Measurements from ENCODE around the gene PLB1.

The PLB1 gene

GRCh38 chr2:28511871-28512606 is 16.2 kb downstream of the PLB1 start:
- DNase-seq (ENCODE audit: insufficient read length, low spot score) (no peak), FAIRE-seq (no peak)
- TF ChIP-seq POLR2A (IDR thresholded peaks at IDR 0.05; ENCODE audit: low read depth, low read length), result no peak
- TF ChIP-seq SPI1 (IDR thresholded peaks at IDR 0.05; ENCODE audit: low read depth, low read length), result no peak
- TF ChIP-seq POLR2AphosphoS5 (IDR thresholded peaks at IDR 0.05; ENCODE audit: low read depth, low read length), result no peak
- TF ChIP-seq PAX5 (IDR thresholded peaks at IDR 0.05; ENCODE audit: insufficient read depth, low read length, severe bottlenecking), result no peak
- no peak for TF ChIP-seq TAF1 (IDR thresholded peaks at IDR 0.05; ENCODE audit: low read depth, low read length)
- no peak for TF ChIP-seq POU2F2 (IDR thresholded peaks at IDR 0.05; ENCODE audit: low read depth, low read length)

DNA sequence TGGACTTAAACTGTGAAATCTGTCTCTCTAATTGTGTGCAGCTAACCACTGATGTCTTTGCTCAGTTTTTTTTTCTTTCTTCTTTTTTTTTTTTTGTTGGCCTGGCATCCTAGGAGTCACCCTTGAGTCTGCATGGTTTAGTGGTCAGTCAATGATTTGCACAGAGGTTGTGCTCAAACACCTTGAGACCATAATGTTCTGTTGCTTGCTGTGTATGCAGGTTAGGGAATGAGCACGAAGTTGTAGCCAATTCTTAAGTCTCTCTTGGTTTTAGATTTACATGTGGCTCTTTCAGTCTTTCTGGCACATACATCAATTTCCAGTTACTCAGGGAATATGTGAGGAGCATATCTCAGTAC is 16.7 kb downstream of the PLB1 start:
- DNase-seq (ENCODE audit: insufficient read length, low spot score), result no peak
- no peak for FAIRE-seq
- no peak for TF ChIP-seq POLR2AphosphoS5 (IDR thresholded peaks at IDR 0.05; ENCODE audit: low read depth, low read length)
- TF ChIP-seq TAF1 (IDR thresholded peaks at IDR 0.05; ENCODE audit: low read depth, low read length), result no peak
- no peak for TF ChIP-seq SPI1 (IDR thresholded peaks at IDR 0.05; ENCODE audit: low read depth, low read length)
- no peak for TF ChIP-seq POU2F2 (IDR thresholded peaks at IDR 0.05; ENCODE audit: low read depth, low read length)
- no peak for TF ChIP-seq POLR2A (IDR thresholded peaks at IDR 0.05; ENCODE audit: low read depth, low read length)
- TF ChIP-seq PAX5 (IDR thresholded peaks at IDR 0.05; ENCODE audit: insufficient read depth, low read length, severe bottlenecking), result no peak

DNA sequence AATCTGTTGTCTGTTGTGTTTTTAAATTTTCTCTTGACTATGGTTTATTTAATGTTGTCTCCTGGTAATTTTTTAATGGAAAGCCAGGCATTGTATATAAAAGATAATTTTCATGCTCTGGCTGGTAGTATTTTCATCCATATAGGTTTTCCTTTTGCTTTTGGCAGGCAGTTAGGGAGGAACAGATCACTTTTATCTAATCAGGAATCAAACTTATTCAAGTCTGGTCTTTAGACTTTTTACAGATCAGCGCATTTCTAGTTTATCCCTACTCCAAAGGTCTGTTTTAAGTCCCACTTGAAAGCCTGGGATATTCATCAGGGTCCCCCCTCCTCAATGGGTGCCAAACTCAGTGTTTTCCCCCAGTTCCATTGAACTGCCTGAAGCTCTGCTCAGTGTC is 17.2 kb downstream of the PLB1 start:
- TF ChIP-seq SPI1 (IDR thresholded peaks at IDR 0.05; ENCODE audit: low read depth, low read length) (no peak), POLR2A (IDR thresholded peaks at IDR 0.05; ENCODE audit: low read depth, low read length) (no peak), POLR2AphosphoS5 (IDR thresholded peaks at IDR 0.05; ENCODE audit: low read depth, low read length) (no peak), POU2F2 (IDR thresholded peaks at IDR 0.05; ENCODE audit: low read depth, low read length) (no peak), TAF1 (IDR thresholded peaks at IDR 0.05; ENCODE audit: low read depth, low read length) (no peak), PAX5 (IDR thresholded peaks at IDR 0.05; ENCODE audit: insufficient read depth, low read length, severe bottlenecking) (no peak)
- no peak for DNase-seq (ENCODE audit: insufficient read length, low spot score)
- no peak for FAIRE-seq

- no peak for TF ChIP-seq PAX5 (IDR thresholded peaks at IDR 0.05; ENCODE audit: insufficient read depth, low read length, severe bottlenecking)
- no peak for TF ChIP-seq TAF1 (IDR thresholded peaks at IDR 0.05; ENCODE audit: low read depth, low read length)
- no peak for TF ChIP-seq POLR2A (IDR thresholded peaks at IDR 0.05; ENCODE audit: low read depth, low read length)
- no peak for TF ChIP-seq POLR2AphosphoS5 (IDR thresholded peaks at IDR 0.05; ENCODE audit: low read depth, low read length)
- no peak for TF ChIP-seq POU2F2 (IDR thresholded peaks at IDR 0.05; ENCODE audit: low read depth, low read length)
- no peak for TF ChIP-seq SPI1 (IDR thresholded peaks at IDR 0.05; ENCODE audit: low read depth, low read length)
- DNase-seq (ENCODE audit: insufficient read length, low spot score) (no peak), FAIRE-seq (no peak)
Measured at GRCh38 chr2:28515176-28515751, 19.4 kb downstream of the PLB1 start.

DNA sequence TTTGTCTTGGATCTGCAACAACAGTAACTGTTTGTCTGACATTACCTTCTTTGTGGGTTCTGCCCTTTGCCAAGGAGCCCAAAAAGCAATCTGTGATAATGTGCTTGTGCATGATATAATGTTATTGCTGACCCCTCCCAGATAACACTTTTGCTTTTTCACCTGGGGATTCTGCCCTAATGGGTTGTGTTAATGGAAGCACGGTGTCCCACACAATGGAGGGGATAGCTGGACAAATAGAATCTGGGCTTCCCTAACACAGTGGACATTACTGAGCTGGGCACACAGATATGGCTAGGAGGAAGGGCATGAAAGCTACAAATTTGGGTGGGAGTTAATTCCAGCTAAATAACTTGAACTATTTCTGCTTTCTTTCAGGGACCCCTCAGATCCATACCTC is 20.6 kb downstream of the PLB1 start:
- DNase-seq (ENCODE audit: insufficient read length, low spot score) (no peak), FAIRE-seq (no peak)
- no peak for TF ChIP-seq PAX5 (IDR thresholded peaks at IDR 0.05; ENCODE audit: insufficient read depth, low read length, severe bottlenecking)
- no peak for TF ChIP-seq POLR2AphosphoS5 (IDR thresholded peaks at IDR 0.05; ENCODE audit: low read depth, low read length)
- no peak for TF ChIP-seq POU2F2 (IDR thresholded peaks at IDR 0.05; ENCODE audit: low read depth, low read length)
- TF ChIP-seq POLR2A (IDR thresholded peaks at IDR 0.05; ENCODE audit: low read depth, low read length), result no peak
- no peak for TF ChIP-seq TAF1 (IDR thresholded peaks at IDR 0.05; ENCODE audit: low read depth, low read length)
- TF ChIP-seq SPI1 (IDR thresholded peaks at IDR 0.05; ENCODE audit: low read depth, low read length), result no peak

DNA sequence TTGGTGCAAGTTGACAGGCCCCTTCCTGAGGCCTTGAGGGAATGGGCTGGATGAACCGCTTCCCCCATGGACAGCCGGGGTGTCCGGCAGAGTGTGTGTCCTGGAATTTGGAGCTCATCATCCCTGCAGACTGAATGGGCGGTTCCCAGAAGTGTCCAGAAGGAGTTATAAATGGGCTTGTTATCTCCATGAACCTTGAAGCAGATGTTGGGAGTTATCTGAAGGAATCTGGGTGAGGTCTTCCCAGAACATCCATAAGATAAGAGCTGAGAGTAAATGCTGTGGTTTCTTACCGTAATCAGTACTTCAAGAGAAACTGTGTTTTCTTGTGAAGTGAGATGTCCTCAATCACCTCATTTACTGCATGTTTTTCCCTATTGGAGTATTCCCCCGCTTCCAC is 21.1 kb downstream of the PLB1 start:
- TF ChIP-seq POLR2A (IDR thresholded peaks at IDR 0.05; ENCODE audit: low read depth, low read length) (no peak), SPI1 (IDR thresholded peaks at IDR 0.05; ENCODE audit: low read depth, low read length) (no peak), TAF1 (IDR thresholded peaks at IDR 0.05; ENCODE audit: low read depth, low read length) (no peak), POLR2AphosphoS5 (IDR thresholded peaks at IDR 0.05; ENCODE audit: low read depth, low read length) (no peak), PAX5 (IDR thresholded peaks at IDR 0.05; ENCODE audit: insufficient read depth, low read length, severe bottlenecking) (no peak), POU2F2 (IDR thresholded peaks at IDR 0.05; ENCODE audit: low read depth, low read length) (no peak)
- DNase-seq (ENCODE audit: insufficient read length, low spot score) (no peak), FAIRE-seq (no peak)

DNA sequence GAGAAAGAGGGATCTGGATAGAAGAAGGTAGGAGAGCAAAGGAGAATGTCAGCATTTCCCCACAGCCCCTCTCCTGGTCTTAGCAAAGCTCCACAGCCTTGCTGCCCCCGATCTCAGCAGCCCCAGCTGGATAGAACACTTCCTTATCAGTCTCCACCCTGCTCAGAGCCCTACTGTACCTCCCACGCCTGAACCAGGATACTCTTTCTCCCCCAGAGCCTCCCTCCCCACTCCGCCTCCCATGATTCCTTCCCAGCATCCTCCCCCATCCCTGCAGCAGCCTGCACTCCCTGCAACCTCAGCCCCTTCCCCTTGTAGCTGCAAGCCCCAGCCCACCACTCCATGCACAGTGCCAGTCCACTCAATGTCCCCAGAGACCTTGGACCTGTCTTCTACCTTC is 25.8 kb downstream of the PLB1 start:
- no peak for FAIRE-seq
- no peak for DNase-seq (ENCODE audit: insufficient read length, low spot score)
- TF ChIP-seq POLR2A (IDR thresholded peaks at IDR 0.05; ENCODE audit: low read depth, low read length), result no peak
- TF ChIP-seq POLR2AphosphoS5 (IDR thresholded peaks at IDR 0.05; ENCODE audit: low read depth, low read length), result no peak
- no peak for TF ChIP-seq SPI1 (IDR thresholded peaks at IDR 0.05; ENCODE audit: low read depth, low read length)
- TF ChIP-seq POU2F2 (IDR thresholded peaks at IDR 0.05; ENCODE audit: low read depth, low read length), result no peak
- no peak for TF ChIP-seq TAF1 (IDR thresholded peaks at IDR 0.05; ENCODE audit: low read depth, low read length)
- no peak for TF ChIP-seq PAX5 (IDR thresholded peaks at IDR 0.05; ENCODE audit: insufficient read depth, low read length, severe bottlenecking)

- FAIRE-seq, result no peak
- DNase-seq (ENCODE audit: insufficient read length, low spot score), result no peak
- TF ChIP-seq SPI1 (IDR thresholded peaks at IDR 0.05; ENCODE audit: low read depth, low read length) (no peak), POLR2AphosphoS5 (IDR thresholded peaks at IDR 0.05; ENCODE audit: low read depth, low read length) (no peak), TAF1 (IDR thresholded peaks at IDR 0.05; ENCODE audit: low read depth, low read length) (no peak), PAX5 (IDR thresholded peaks at IDR 0.05; ENCODE audit: insufficient read depth, low read length, severe bottlenecking) (no peak), POLR2A (IDR thresholded peaks at IDR 0.05; ENCODE audit: low read depth, low read length) (no peak), POU2F2 (IDR thresholded peaks at IDR 0.05; ENCODE audit: low read depth, low read length) (no peak)
Measured at GRCh38 chr2:28522481-28522880, 26.6 kb downstream of the PLB1 start.

- no peak for FAIRE-seq
- TF ChIP-seq TAF1 (IDR thresholded peaks at IDR 0.05; ENCODE audit: low read depth, low read length) (no peak), PAX5 (IDR thresholded peaks at IDR 0.05; ENCODE audit: insufficient read depth, low read length, severe bottlenecking) (no peak), POLR2AphosphoS5 (IDR thresholded peaks at IDR 0.05; ENCODE audit: low read depth, low read length) (no peak), POU2F2 (IDR thresholded peaks at IDR 0.05; ENCODE audit: low read depth, low read length) (no peak), SPI1 (IDR thresholded peaks at IDR 0.05; ENCODE audit: low read depth, low read length) (no peak), POLR2A (IDR thresholded peaks at IDR 0.05; ENCODE audit: low read depth, low read length) (no peak)
- DNase-seq (ENCODE audit: insufficient read length, low spot score), result no peak
Measured at GRCh38 chr2:28523902-28524301, 28.0 kb downstream of the PLB1 start.

Data from GM12891 (cell line).